Skin of body (tissue), 2 donors: ENCODE measurements around the gene CPLANE1. TPM values are rescaled to one million over a fixed set of nuclear protein-coding genes. Genes with fewer than 3 reads are reported as not detected.
"Not testable (repeated sequence)": the region's sequence is repeated elsewhere in the genome, so short reads cannot be mapped to it uniquely, and the experiment has no call there.

Experiments used
- DNase-seq: peaks from one replicate; lab custom pipeline; 2025; lab: John Stamatoyannopoulos, UW
- total RNA-seq: library from RNA; depleted of rRNA; stranded (reverse); fragments of >200 nt; gene quantifications from one replicate; pipeline ENCODE4 v1.2.3, GENCODE V29; 2014

The CPLANE1 gene
- total RNA-seq, 1 donor from 2014 or later = 28.9 TPM

- no peak for DNase-seq
Measured at GRCh38 chr5:37121465-37121864, 127.7 kb downstream of the CPLANE1 start.

GRCh38 chr5:37121027-37121426, 128.1 kb downstream of the CPLANE1 start:
- no peak for DNase-seq

- DNase-seq = no peak
Measured at GRCh38 chr5:37120270-37120669, 128.9 kb downstream of the CPLANE1 start.

GRCh38 chr5:37116359-37116758, 132.8 kb downstream of the CPLANE1 start:
- no peak for DNase-seq

GRCh38 chr5:37112383-37112991, 136.7 kb downstream of the CPLANE1 start:
- no peak for DNase-seq

GRCh38 chr5:37111426-37112382, 137.5 kb downstream of the CPLANE1 start:
- no peak for DNase-seq

GRCh38 chr5:37110135-37110534, 139.0 kb downstream of the CPLANE1 start:
- DNase-seq = no peak

GRCh38 chr5:37109338-37109737, 139.8 kb downstream of the CPLANE1 start:
- DNase-seq = no peak

- DNase-seq = no peak
Measured at GRCh38 chr5:37103302-37103701, 145.9 kb downstream of the CPLANE1 start.

GRCh38 chr5:37099267-37099666, 149.9 kb downstream of the CPLANE1 start:
- not testable (repeated sequence) for DNase-seq

GRCh38 chr5:37093795-37094194, 155.4 kb downstream of the CPLANE1 start:
- DNase-seq = not testable (repeated sequence)

- no peak for DNase-seq
Measured at GRCh38 chr5:37090781-37091180, 158.4 kb downstream of the CPLANE1 start.

- no peak for DNase-seq
Measured at GRCh38 chr5:37090123-37090726, 159.0 kb downstream of the CPLANE1 start.

- DNase-seq = no peak
Measured at GRCh38 chr5:37088009-37088408, 161.2 kb downstream of the CPLANE1 start.

- DNase-seq = no peak
Measured at GRCh38 chr5:37086466-37087173, 162.6 kb downstream of the CPLANE1 start.

GRCh38 chr5:37086026-37086425, 163.2 kb downstream of the CPLANE1 start:
- not testable (repeated sequence) for DNase-seq

- DNase-seq = not testable (repeated sequence)
Measured at GRCh38 chr5:37082977-37083376, 166.2 kb downstream of the CPLANE1 start.

- DNase-seq = no peak
Measured at GRCh38 chr5:37080697-37081096, 168.5 kb downstream of the CPLANE1 start.

- no peak for DNase-seq
Measured at GRCh38 chr5:37077146-37077545, 172.0 kb downstream of the CPLANE1 start.

GRCh38 chr5:37075399-37075950, 173.7 kb downstream of the CPLANE1 start:
- no peak for DNase-seq

- no peak for DNase-seq
Measured at GRCh38 chr5:37071901-37072581, 177.1 kb downstream of the CPLANE1 start.
